GM19324 (cell line): ENCODE data around the gene GPRASP2.
"Not testable (repeated sequence)": the region's sequence is repeated elsewhere in the genome, so short reads cannot be mapped to it uniquely, and the experiment has no call there.

Experiments used
- ATAC-seq: cut with Tn5 transposase; IDR thresholded peaks from one replicate; pipeline ENCODE4 v1.9.1; 2021; ENCODE audit warnings: mild to moderate bottlenecking, moderate library complexity; ENCODE audit not compliant: unreplicated experiment, low FRiP score

GPRASP2 gene

DNA sequence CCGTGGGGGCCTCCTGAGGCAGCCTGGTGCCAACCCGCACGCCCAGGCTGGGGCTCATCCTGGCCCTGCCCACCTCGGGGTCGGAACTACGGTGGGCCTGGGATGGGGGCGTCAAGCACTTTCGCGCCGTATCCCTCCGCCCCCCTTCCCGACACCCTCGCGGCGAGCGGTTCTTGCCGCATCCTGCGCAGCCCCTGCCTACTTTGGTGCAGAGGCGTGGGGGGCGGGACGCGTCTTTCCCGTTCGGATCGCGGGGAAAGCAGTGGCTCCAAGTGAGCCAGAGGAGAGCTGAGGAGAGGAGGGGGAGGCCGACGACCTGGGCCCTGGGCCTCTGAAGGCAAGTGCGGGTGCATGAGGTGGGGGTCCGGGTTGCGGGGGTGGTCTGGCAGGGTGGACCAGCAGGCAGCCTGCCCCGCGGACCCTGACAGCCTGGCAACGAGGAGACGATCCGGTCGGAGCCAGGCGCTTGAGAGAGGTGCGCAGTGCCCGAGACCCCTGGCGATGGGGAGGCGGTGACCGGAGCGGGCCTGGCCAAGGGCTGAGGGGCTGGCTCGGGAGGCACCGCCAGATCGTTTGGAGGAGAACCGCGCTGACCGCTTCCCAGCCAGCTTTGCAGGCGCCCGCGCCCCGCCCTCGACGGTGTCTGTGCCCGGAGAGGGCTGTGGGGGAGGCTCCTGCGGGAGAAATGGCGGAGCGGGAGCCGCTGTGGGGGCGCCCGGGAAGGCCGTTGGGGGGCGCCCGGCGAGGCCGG, at the start of gene GPRASP2:
GPRASP2 (plus strand) TSS at position 233 of the 751 bp plus-strand sequence. CDS start 2,422 bp downstream, outside the sequence.
- ATAC-seq = no peak

DNA sequence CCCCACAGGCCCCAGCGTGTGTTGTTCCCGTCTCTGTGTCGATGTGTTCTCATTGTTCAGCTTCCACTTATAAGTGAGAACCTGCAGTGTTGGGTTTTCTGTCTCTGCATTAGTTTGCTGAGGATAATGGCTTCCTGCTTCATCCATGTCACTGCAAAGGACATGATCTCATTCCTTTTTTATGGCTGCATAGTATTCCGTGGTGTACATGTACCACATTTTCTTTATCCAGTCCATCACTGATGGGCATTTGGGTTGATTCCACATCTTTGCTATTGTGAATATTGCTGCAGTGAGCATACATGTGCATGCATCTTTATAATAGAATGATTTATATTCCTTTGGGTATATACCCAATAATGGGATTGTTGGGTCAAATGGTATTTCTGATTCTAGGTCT, 48.4 kb upstream of the GPRASP2 start:
- ATAC-seq = not testable (repeated sequence)

DNA sequence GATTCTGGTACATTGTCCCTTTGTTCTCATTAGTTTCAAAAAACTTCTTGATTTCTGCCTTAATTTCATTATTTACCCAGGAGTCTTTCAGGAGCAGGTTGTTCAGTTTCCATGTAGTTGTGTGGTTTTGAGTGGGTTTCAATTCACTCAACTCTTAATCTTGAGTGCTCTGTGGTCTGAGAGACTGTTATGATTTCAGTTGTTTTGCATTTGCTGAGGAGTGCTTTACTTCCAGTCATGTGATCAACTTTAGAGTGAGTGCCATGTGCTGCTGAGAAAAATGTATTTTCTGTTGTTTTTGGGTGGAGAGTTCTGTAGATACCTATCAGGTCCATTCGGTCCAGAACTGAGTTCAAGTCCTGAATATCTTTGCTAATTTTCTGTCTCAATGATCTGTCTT, 45.2 kb upstream of the GPRASP2 start:
- not testable (repeated sequence) for ATAC-seq

GRCh38 chrX:102669526-102669925, 42.7 kb upstream of the GPRASP2 start:
- no peak for ATAC-seq

DNA sequence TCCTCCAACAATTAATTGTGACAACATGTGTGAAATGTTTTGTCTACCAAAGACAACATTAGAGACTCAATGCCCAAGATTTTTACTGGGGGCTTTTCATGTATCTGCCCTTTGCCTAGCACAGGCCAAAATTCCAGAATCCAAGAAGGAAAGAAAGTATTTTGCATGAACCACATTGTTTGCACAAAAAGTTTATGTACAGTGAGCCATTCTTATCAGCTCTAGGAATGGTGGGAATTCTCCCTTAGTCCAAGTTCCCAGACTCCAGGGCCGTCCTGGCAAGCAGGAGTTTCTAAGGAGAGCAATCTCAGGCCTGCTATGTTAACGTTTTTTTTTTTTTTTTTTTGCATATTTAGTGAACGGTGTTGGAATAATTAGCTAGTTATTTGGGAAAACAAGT, 39.4 kb upstream of the GPRASP2 start:
- ATAC-seq = no peak

DNA sequence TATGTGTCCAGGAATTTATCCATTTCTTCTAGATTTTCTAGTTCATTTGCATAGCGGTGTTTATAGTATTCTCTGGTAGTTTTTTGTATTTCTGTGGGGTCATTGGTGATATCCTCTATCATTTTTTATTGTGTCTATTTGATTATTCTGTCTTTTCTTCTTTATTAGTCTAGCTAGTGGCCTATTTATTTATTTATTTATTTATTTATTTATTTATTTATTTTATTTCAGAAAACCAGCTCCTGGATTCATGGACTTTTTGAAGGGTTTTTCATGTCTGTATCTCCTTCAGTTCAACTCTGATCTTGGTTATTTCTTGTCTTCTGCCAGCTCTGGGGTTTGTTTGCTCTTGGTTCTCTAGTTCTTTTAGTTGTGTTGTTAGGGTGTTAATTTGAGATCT, 34.8 kb upstream of the GPRASP2 start:
- ATAC-seq = not testable (repeated sequence)

DNA sequence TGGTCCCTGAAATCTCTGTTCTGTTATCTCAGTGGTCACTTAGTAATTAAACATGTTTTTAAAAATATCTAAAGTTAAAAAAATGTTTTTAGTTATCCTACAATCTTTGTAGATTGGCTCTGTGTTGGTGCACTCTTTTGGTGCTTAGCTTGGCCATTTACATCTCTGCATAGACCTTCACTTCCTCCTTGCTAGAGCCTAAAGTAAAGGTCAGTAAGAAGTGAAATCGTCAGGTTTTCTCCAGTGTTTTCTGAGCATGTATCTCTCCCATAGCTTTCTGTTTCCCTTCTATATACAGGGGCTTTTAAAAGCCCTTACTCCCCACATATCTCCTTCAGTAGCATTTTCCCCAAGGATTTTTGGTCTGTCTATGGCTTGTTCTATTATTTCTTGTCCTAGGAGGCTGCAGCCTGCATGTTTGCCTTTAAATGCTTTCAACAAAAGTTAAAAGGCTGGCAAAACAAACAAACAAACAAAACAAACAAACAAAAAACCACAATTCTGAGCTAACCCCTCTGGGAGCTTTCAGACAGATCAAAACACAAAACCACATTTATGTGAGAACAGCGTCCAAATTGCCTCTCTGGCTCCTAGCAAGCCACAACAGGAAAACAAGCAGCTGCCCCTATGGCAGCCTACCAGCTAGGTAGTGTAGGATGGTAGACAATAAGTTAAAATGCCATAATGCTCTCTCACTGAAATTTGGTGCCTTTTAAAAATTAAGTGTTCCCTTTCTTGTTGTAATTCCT, 27.3 kb upstream of the GPRASP2 start:
- peak; percentile 46 for ATAC-seq

GRCh38 chrX:102694749-102695148, 17.5 kb upstream of the GPRASP2 start:
- no peak for ATAC-seq

DNA sequence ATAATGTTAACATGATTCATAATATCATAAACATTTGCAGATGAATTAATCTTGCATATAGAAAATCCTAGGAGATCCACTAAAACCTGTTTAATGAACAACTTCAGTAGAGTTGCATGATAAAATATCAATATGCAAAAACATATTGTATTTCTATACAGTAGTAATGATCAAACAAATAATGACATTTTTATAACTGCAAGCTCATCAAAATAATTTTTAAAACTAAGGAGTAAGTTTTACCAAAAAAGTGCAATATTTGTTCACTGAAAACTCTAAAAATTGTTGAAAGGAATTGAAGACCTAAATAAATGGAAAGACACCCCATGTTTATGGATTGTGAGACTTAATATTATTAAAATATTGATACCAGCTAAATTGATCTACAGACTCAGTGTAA, 15.9 kb upstream of the GPRASP2 start:
- ATAC-seq = no peak

DNA sequence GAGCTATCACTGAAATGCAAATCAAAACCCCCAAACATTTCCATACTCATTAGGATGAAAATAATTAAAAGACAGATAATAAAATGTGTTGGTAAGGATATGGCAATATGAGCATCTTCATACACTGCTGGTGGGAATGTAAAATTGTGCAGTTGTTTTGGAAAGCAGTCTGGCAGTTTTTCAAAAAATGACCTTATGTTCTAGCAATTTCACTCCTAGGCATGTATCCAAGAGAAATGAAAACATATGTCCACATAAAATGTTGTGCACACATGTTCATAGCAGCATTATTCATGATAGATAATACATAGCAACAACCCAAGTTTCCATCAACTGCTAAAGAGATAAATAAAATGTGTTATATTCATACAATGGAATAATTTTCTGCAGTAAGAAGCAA, 14.8 kb upstream of the GPRASP2 start:
- no peak for ATAC-seq

DNA sequence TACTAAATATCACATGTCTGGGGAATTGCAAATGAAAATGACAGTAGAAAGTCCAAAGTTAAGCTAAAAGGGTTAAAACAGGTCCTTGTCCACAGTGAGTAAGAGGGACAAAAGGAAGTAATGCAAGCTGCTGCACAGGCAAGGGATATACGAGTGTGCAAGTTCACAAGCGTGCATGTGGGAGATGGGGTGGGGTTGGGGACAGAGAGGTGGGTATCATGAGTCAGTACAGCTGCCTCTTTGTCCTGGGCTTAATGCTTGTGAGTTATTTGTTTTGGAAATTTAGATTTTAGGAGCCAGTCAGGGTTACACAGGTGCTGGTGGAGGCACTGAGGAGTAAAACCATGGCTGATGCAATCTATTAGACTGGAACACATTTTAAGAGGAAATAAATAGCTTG, 3.3 kb upstream of the GPRASP2 start:
- ATAC-seq = no peak

GRCh38 chrX:102711872-102712215, 404 bp upstream of the GPRASP2 start:
- no peak for ATAC-seq

GRCh38 chrX:102712981-102713625, 855 bp downstream of the GPRASP2 start:
- no peak for ATAC-seq

GRCh38 chrX:102714994-102715393, 2.7 kb downstream of the GPRASP2 start:
- no peak for ATAC-seq

DNA sequence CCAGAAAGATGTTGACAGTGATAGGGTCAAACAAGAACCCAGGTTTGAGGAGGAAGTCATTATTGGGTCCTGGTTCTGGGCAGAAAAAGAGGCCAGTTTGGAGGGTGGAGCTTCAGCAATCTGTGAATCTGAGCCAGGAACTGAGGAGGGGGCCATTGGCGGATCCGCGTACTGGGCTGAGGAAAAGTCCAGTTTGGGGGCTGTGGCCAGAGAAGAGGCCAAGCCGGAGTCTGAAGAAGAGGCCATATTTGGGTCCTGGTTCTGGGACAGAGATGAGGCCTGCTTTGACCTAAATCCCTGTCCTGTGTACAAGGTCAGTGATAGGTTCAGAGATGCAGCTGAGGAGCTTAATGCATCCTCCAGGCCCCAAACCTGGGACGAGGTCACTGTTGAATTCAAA, 3.7 kb downstream of the GPRASP2 start:
- ATAC-seq = no peak

- ATAC-seq = peak; percentile 96
Measured at GRCh38 chrX:102720237-102721168, 8.3 kb downstream of the GPRASP2 start, which contains the start of gene GPRASP3. GPRASP3 (plus strand) TSS chrX:102720743; CDS start chrX:102748996, 28,253 bp downstream.

DNA sequence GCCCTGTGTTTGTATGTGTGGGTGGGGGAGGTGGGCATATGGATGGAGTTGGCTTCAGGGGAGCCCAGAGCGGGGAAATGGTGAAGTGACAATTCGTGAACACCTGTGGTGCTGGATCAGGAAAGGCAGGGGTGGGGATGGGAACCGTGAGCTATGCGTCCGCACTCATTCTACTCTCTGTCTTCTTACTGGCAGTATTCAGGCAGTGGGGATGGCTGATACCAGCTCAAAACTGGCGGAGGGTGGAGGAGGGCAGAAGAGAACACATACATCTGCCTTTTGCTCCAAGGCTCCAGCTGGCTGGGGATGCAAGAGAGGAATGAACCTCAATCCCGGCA, 8.9 kb downstream of the GPRASP2 start:
- ATAC-seq = not testable (repeated sequence)

- no peak for ATAC-seq
Measured at GRCh38 chrX:102723456-102723855, 11.2 kb downstream of the GPRASP2 start.

- ATAC-seq = no peak
Measured at GRCh38 chrX:102727761-102728160, 15.5 kb downstream of the GPRASP2 start.

DNA sequence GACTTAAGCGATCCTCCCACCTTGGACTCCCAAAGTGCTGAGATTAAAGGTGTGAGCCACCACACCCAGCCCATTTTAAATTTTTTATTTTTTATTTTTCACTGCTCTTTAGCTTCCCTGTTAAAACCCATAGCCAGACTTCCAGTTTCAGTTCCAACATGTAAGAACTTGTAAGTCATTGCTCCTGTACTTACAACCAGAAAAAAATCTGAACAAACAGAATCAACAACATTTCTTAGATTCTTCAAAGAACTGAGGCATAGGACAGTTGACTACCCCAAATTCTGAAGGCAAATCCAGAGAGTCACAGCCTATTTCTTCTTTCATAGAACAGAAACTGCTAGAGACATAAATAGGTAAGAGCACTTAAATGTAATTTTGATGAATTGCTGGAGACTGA, 16.4 kb downstream of the GPRASP2 start:
- ATAC-seq = no peak
